GM12878 (cell line): ENCODE results near the gene FSD1L. TPM values are rescaled to one million over a fixed set of nuclear protein-coding genes. Genes with fewer than 3 reads are reported as not detected.

Experiments used
- ATAC-seq: fragments of 200-7000 bp; cut with Tn5 transposase; 3 replicates; pipeline ENCODE4 v1.9.1; 2020; ENCODE audit warnings: mild to moderate bottlenecking, moderate library complexity
- BruUV-seq: library from RNA; stranded (reverse); fragments of 400-500 nt; replicated peaks from 2 replicates; lab custom pipeline; 2021; lab: Mats Ljungman, UMichigan
- CTCF ChIA-PET: fragments of 300-600 bp; sonication (Branson Sonifier 250); formaldehyde crosslinking; extraction: SDS; loops from one replicate; lab custom pipeline; 2021; ENCODE audit warnings: inconsistent platforms; lab: Yijun Ruan, JAX
- POLR2A ChIA-PET: fragments of 350-600 bp; formaldehyde crosslinking; extraction: SDS; loops from one replicate; lab custom pipeline; 2021; ENCODE audit warnings: inconsistent platforms; lab: Charles Lee
- RAD21 ChIA-PET: fragments of 300-600 bp; sonication (Branson Sonifier 250); formaldehyde crosslinking; loops from one replicate; lab custom pipeline; 2023; ENCODE audit warnings: antibody characterized with exemption; ENCODE audit not compliant: unreplicated experiment; lab: Charles Lee
- SMC1A ChIA-PET: fragments of 300-600 bp; sonication (Branson Sonifier 250); formaldehyde crosslinking; loops from one replicate; lab custom pipeline; 2023; ENCODE audit not compliant: unreplicated experiment, uncharacterized antibody; lab: Charles Lee
- DNase-seq: peaks from one replicate; pipeline ENCODE4 v3.0.0-alpha.2; 2011; ENCODE audit warnings: low read depth, low spot score
- FAIRE-seq: peaks from 3 replicates; lab custom pipeline; 2011; peaks lifted over from hg19 to GRCh38; lab: Jason Lieb, UNC
- H2AFZ ChIP-seq: 2 replicates; pipeline ENCODE4 v1.6.0; 2011; ENCODE audit warnings: low read depth, low read length, control low read depth; ENCODE audit not compliant: control insufficient read depth
- H3K27ac ChIP-seq: 2 replicates; pipeline ENCODE4 v1.5.1; 2011; ENCODE audit warnings: control low read depth; ENCODE audit not compliant: control insufficient read depth, insufficient read depth
- H3K27me3 ChIP-seq, 2 experiments: replicated peaks in 1 of 2; 2 replicates each; pipeline versions ENCODE4 v1.6.0 to v1.6.1; 2011; ENCODE audit warnings: low read length in 1 of 2; ENCODE audit not compliant: control insufficient read depth in 2 of 2, insufficient read depth in 2 of 2
- H3K36me3 ChIP-seq, 2 experiments: 2 replicates each; pipeline ENCODE4 v1.5.1; 2011; ENCODE audit warnings: low read length in 1 of 2; ENCODE audit not compliant: control insufficient read depth in 2 of 2, insufficient read depth in 2 of 2
- H3K4me1 ChIP-seq: 2 replicates; pipeline ENCODE4 v1.6.1; 2011; ENCODE audit warnings: mild to moderate bottlenecking, low read length, moderate library complexity, mixed read lengths; ENCODE audit not compliant: control insufficient read depth, insufficient read depth
- H3K4me2 ChIP-seq: 2 replicates; pipeline ENCODE4 v1.6.0; 2011; ENCODE audit warnings: control low read depth; ENCODE audit not compliant: control insufficient read depth, insufficient read depth
- H3K4me3 ChIP-seq: fragments of 200-600 bp; sonication (generic); 2 replicates; pipeline ENCODE4 v1.5.1; 2016
- H3K79me2 ChIP-seq: 2 replicates; pipeline ENCODE4 v1.6.0; 2011; ENCODE audit warnings: low read length; ENCODE audit not compliant: control insufficient read depth, insufficient read depth
- H3K9ac ChIP-seq: 2 replicates; pipeline ENCODE4 v1.8.0; 2011; ENCODE audit warnings: low read length, control low read depth, mixed read lengths; ENCODE audit not compliant: control insufficient read depth, insufficient read depth
- H3K9me3 ChIP-seq: replicated peaks from 3 replicates; pipeline ENCODE4 v1.5.1; 2011; ENCODE audit warnings: mild to moderate bottlenecking, low read length; ENCODE audit not compliant: control insufficient read depth, insufficient read depth
- H4K20me1 ChIP-seq: 2 replicates; pipeline ENCODE4 v1.6.0; 2011; ENCODE audit not compliant: control insufficient read depth, insufficient read depth
- CEBPZ ChIP-seq: fragments of 150-350 bp; IDR thresholded peaks from 2 replicates; pipeline ENCODE4 v1.6.1; 2016; ENCODE audit warnings: low read depth, low read length
- CTCF ChIP-seq, 3 experiments: IDR thresholded peaks in 2 of 3; conservative IDR thresholded peaks in 1 of 3; 2 replicates each; pipeline ENCODE4 v1.5.1; 2011; ENCODE audit warnings: low read depth in 3 of 3, low read length in 3 of 3, mild to moderate bottlenecking in 3 of 3, control low read depth in 2 of 3, moderate library complexity in 2 of 3, inconsistent platforms in 1 of 3, mixed read lengths in 1 of 3; ENCODE audit not compliant: control insufficient read depth in 2 of 3, insufficient read depth in 1 of 3; ENCODE audit errors: extremely low read depth in 1 of 3
- DPF2 ChIP-seq: fragments of 450-650 bp; IDR thresholded peaks from 2 replicates; pipeline ENCODE4 v1.6.1; 2017; ENCODE audit warnings: mild to moderate bottlenecking
- EGR1 ChIP-seq, 2 experiments: IDR thresholded peaks; 1 replicate in 1 of 2; 2 replicates in 1 of 2; pipeline ENCODE4 v1.6.1; 2011 to 2012; ENCODE audit warnings: low read depth in 2 of 2, low read length in 2 of 2, borderline replicate concordance in 1 of 2, mild to moderate bottlenecking in 1 of 2, moderate library complexity in 1 of 2
- FOXM1 ChIP-seq: IDR thresholded peaks from 2 replicates; pipeline ENCODE4 v1.6.1; 2012; ENCODE audit warnings: low read depth, mild to moderate bottlenecking, inconsistent platforms, low read length, moderate library complexity
- IRF5 ChIP-seq: fragments of 450-650 bp; IDR thresholded peaks from 2 replicates; pipeline ENCODE4 v1.6.1; 2017; ENCODE audit warnings: borderline replicate concordance
- MTA2 ChIP-seq: fragments of 450-650 bp; IDR thresholded peaks from 2 replicates; pipeline ENCODE4 v1.6.1; 2016; ENCODE audit warnings: low read depth, mild to moderate bottlenecking, moderate library complexity
- MTA3 ChIP-seq: IDR thresholded peaks from 2 replicates; pipeline ENCODE4 v1.6.1; 2012; ENCODE audit warnings: low read length, inconsistent platforms, borderline replicate concordance
- NR2C1 ChIP-seq: fragments of 450-650 bp; IDR thresholded peaks from 2 replicates; pipeline ENCODE4 v1.6.1; 2017; ENCODE audit warnings: antibody characterized with exemption, mild to moderate bottlenecking, moderate library complexity
- PAX8 ChIP-seq: fragments of 450-650 bp; IDR thresholded peaks from 2 replicates; pipeline ENCODE4 v1.6.1; 2017; ENCODE audit warnings: mild to moderate bottlenecking, moderate library complexity
- POU2F2 ChIP-seq: IDR thresholded peaks from 3 replicates; pipeline ENCODE4 v1.6.1; 2011; ENCODE audit warnings: low read depth, mild to moderate bottlenecking, low read length, borderline replicate concordance
- RAD21 ChIP-seq: IDR thresholded peaks from 2 replicates; pipeline ENCODE4 v1.6.1; 2011; ENCODE audit warnings: mild to moderate bottlenecking, low read depth, low read length, moderate library complexity; ENCODE audit not compliant: insufficient read depth
- SMC3 ChIP-seq: IDR thresholded peaks from 2 replicates; pipeline ENCODE4 v1.6.1; 2011; ENCODE audit warnings: low read length, improper control_type of control experiment, borderline replicate concordance
- WGBS: methylation state at CpG from one replicate; pipeline ENCODE4 v1.1.6; 2016; ENCODE audit warnings: low lambda C conversion rate; ENCODE audit not compliant: insufficient replicate concordance, insufficient coverage; ENCODE audit errors: missing lambda C conversion rate; 5-methylcytosine and 5-hydroxymethylcytosine counted together
- in situ Hi-C: fragments of 300-500 bp; cut with MboI; formaldehyde crosslinking; loops from 9 replicates; pipeline ENCODE4 v1.14.3; 2018; ENCODE audit warnings: mixed read lengths
- intact Hi-C: fragments of 100-400 bp; cut with micrococcal nuclease; formaldehyde crosslinking; loops from one replicate; pipeline ENCODE4 v1.14.2; 2022; ENCODE audit not compliant: unreplicated experiment
- polyA plus RNA-seq, 11 experiments: library from polyadenylated mRNA; depleted of rRNA in 4 of 11; unstranded in 6 of 11; stranded (reverse) in 5 of 11; fragments of >200 nt; fragmentation: Nextera tagmentation in 4 of 11; fragmentation: Illumina TruSeq in 1 of 11; extraction: Ambion mirVana in 4 of 11; extraction: Trizol in 1 of 11; gene quantifications; 1 replicate in 1 of 11; 2 replicates in 10 of 11; pipeline versions ENCODE4 v1.2.1 to v1.2.3, GENCODE V29; 2011 to 2016; ENCODE audit warnings: inconsistent platforms in 2 of 11, missing spikeins in 2 of 11, low read depth in 1 of 11
- total RNA-seq, 4 experiments: library from RNA; depleted of rRNA in 3 of 4; stranded (reverse); fragments of >200 nt in 3 of 4; fragmentation: Illumina TruSeq in 1 of 4; extraction: Trizol in 1 of 4; gene quantifications; 2 replicates each; pipeline versions ENCODE4 v1.2.1 to v1.2.3, GENCODE V29; 2013 to 2021

The FSD1L gene
- total and polyA plus RNA-seq, 10 of the 15 experiments (the other 5 are each of a cell fraction or from before 2014, with no cell fraction given): 11.9 to 52.4 (median 17.0) TPM

- Histone ChIP-seq H3K36me3 (no peaks in the 10 kb centered on the region), H3K4me3 (no peak overlapping the region), H4K20me1 (no peaks in the 10 kb centered on the region), H3K9ac (no peak overlapping the region), H2AFZ (no peak overlapping the region), H3K4me2 (no peak overlapping the region), H3K27ac (no peak overlapping the region), H3K9me3 (no peaks in the 10 kb centered on the region), H3K27me3 (no peaks in the 10 kb centered on the region), H3K79me2 (no peaks in the 10 kb centered on the region), H3K4me1 (no peaks in the 10 kb centered on the region)
- ATAC-seq: peak; percentile 95
- RAD21 ChIA-PET: interaction anchor here (1.0 kb wide), 1 partner anchor 9 kb away, joined by 3 read pairs; no protein-coding TSS in a partner anchor
- in situ Hi-C loops: no loop called here
- intact Hi-C loops: loop anchor here (2.0 kb wide), 1 partner anchor 293 kb away; no protein-coding TSS in a partner anchor
- no TSS peak for BruUV-seq
- POLR2A ChIA-PET: no interaction called here
- no peak for DNase-seq
- TF ChIP-seq RAD21 (peak; percentile 78), DPF2 (no peak), CTCF (IDR thresholded peaks at IDR 0.05 in 2 of 3, conservative IDR thresholded peaks at IDR 0.05 in 1 of 3; ENCODE audit: control insufficient read depth in 2 of 3, extremely low read depth in 1 of 3, insufficient read depth in 1 of 3, low read depth in 3 of 3, low read length in 3 of 3) (peak; percentile 43 to 63 (median 48); a peak in 4 of 6 replicates), MTA3 (no peak), PAX8 (no peak), SMC3 (peak; percentile 70; the same call in 1 of the 2 replicates), IRF5 (no peak), MTA2 (no peak), CEBPZ (no peak), POU2F2 (no peak), NR2C1 (no peak), FOXM1 (no peak), EGR1 (IDR thresholded peaks at IDR 0.05; ENCODE audit: borderline replicate concordance in 1 of 2, low read depth in 2 of 2, low read length in 2 of 2) (no peak)
- SMC1A ChIA-PET: interaction anchor here (0.6 to 2.2 kb wide), 3 partner anchors 48 to 293 kb away, joined by 4 to 6 read pairs (median 5); no protein-coding TSS in a partner anchor
- CTCF ChIA-PET: interaction anchor here (0.7 to 2.8 kb wide), 7 partner anchors 35 to 417 kb away, joined by 3 to 11 read pairs (median 3); no protein-coding TSS in a partner anchor
- 19% methylated on average over 2 of the region's 2 CpGs for WGBS
- no peak for FAIRE-seq
Measured at GRCh38 chr9:105425816-105426433, 21.9 kb upstream of the FSD1L start.
